Keratinocyte (primary cell): Measurements from ENCODE around the gene ABCA12. TPM values are rescaled to one million over a fixed set of nuclear protein-coding genes. Genes with fewer than 3 reads are reported as not detected.

ENCODE experiments used
- DNase-seq: peaks from one replicate; pipeline ENCODE4 v3.0.0-alpha.2; 2011; ENCODE audit warnings: low read depth, missing footprints, low spot score
- FAIRE-seq: peaks from 2 replicates; lab custom pipeline; 2011; peaks lifted over from hg19 to GRCh38; lab: Jason Lieb, UNC
- H2AFZ ChIP-seq: 2 replicates; pipeline ENCODE4 v1.6.0; 2012; ENCODE audit warnings: low read length, control low read depth, inconsistent platforms; ENCODE audit not compliant: control insufficient read depth
- H3K27ac ChIP-seq: 2 replicates; pipeline ENCODE4 v1.5.1; 2011; ENCODE audit warnings: low read length; ENCODE audit not compliant: control insufficient read depth, insufficient read depth
- H3K27me3 ChIP-seq: 3 replicates; pipeline ENCODE4 v1.6.0; 2011; ENCODE audit warnings: low read length; ENCODE audit not compliant: control insufficient read depth, insufficient read depth; ENCODE audit errors: extremely low read depth
- H3K36me3 ChIP-seq, 2 experiments: 2 replicates in 1 of 2; 3 replicates in 1 of 2; pipeline ENCODE4 v1.5.1; 2011; ENCODE audit warnings: low read length in 2 of 2, mild to moderate bottlenecking in 1 of 2; ENCODE audit not compliant: control insufficient read depth in 2 of 2, insufficient read depth in 2 of 2; ENCODE audit errors: extremely low read depth in 1 of 2
- H3K4me1 ChIP-seq: 3 replicates; pipeline ENCODE4 v1.5.1; 2011; ENCODE audit warnings: low read length; ENCODE audit not compliant: control insufficient read depth, insufficient read depth; ENCODE audit errors: extremely low read depth
- H3K4me2 ChIP-seq: 3 replicates; pipeline ENCODE4 v1.6.0; 2011; ENCODE audit warnings: low read depth, low read length; ENCODE audit not compliant: control insufficient read depth, insufficient read depth; ENCODE audit errors: extremely low read depth
- H3K4me3 ChIP-seq, 3 experiments: fragments of 200-600 bp in 1 of 3; sonication (generic) in 1 of 3; 2 replicates in 2 of 3; 3 replicates in 1 of 3; pipeline ENCODE4 v1.5.1; 2011 to 2016; ENCODE audit warnings: low read length in 3 of 3, mild to moderate bottlenecking in 3 of 3, control low read depth in 2 of 3, inconsistent platforms in 1 of 3, low read depth in 1 of 3, mixed read lengths in 1 of 3, mixed run types in 1 of 3, moderate library complexity in 1 of 3; ENCODE audit not compliant: control insufficient read depth in 2 of 3, insufficient read depth in 2 of 3; ENCODE audit errors: extremely low read depth in 1 of 3
- H3K79me2 ChIP-seq: 2 replicates; pipeline ENCODE4 v1.6.0; 2012; ENCODE audit warnings: low read length; ENCODE audit not compliant: control insufficient read depth, insufficient read depth
- H3K9ac ChIP-seq: 3 replicates; pipeline ENCODE4 v1.6.0; 2011; ENCODE audit warnings: low read length; ENCODE audit not compliant: control insufficient read depth, insufficient read depth; ENCODE audit errors: extremely low read depth
- H3K9me1 ChIP-seq: 3 replicates; pipeline ENCODE4 v1.6.0; 2011; ENCODE audit warnings: low read length; ENCODE audit not compliant: control insufficient read depth, insufficient read depth; ENCODE audit errors: extremely low read depth
- H3K9me3 ChIP-seq: 2 replicates; pipeline ENCODE4 v1.5.1; 2012; ENCODE audit warnings: low read depth, low read length; ENCODE audit not compliant: control insufficient read depth
- H4K20me1 ChIP-seq: 3 replicates; pipeline ENCODE4 v1.6.0; 2011; ENCODE audit warnings: low read length; ENCODE audit not compliant: control insufficient read depth, insufficient read depth; ENCODE audit errors: extremely low read depth
- EZH2 ChIP-seq: IDR thresholded peaks from one replicate; pipeline ENCODE4 v1.6.1; 2012; ENCODE audit warnings: inconsistent platforms, mild to moderate bottlenecking, low read length, moderate library complexity
- dilution Hi-C: fragments of 300-500 bp; cut with MboI; formaldehyde crosslinking; loops from one replicate; pipeline ENCODE4 v1.7.0; 2020; ENCODE audit warnings: low sequenced_read_pairs; ENCODE audit not compliant: extremely low pct_ligation_motif_present
- polyA plus RNA-seq, 5 experiments: library from polyadenylated mRNA; depleted of rRNA in 3 of 5; stranded (reverse) in 3 of 5; stranded (forward) in 1 of 5; unstranded in 1 of 5; fragments of >200 nt; gene quantifications; 1 replicate in 1 of 5; 2 replicates in 3 of 5; 3 replicates in 1 of 5; pipeline versions ENCODE4 v1.2.1 to v1.2.3, GENCODE V29; 2011 to 2012; ENCODE audit warnings: missing spikeins in 2 of 5, low read depth in 1 of 5, low replicate concordance in 1 of 5
- TF ChIP-seq, protein P1 (sequence below), 3 experiments: IDR thresholded peaks in 1 of 3; conservative IDR thresholded peaks in 1 of 3; optimal IDR thresholded peaks in 1 of 3; 2 replicates in 2 of 3; 3 replicates in 1 of 3; pipeline versions ENCODE3 to v1.5.1; 2011; ENCODE audit warnings: low read length in 3 of 3, mild to moderate bottlenecking in 3 of 3, moderate library complexity in 2 of 3, control low read depth in 1 of 3, inconsistent platforms in 1 of 3; ENCODE audit not compliant: insufficient read depth in 2 of 3; ENCODE audit errors: extremely low read depth in 1 of 3

ABCA12 gene
- polyA plus RNA-seq, 1 donor (not counting 4 experiments of a cell fraction or from before 2014, with no cell fraction given), result 10.9 TPM

DNA sequence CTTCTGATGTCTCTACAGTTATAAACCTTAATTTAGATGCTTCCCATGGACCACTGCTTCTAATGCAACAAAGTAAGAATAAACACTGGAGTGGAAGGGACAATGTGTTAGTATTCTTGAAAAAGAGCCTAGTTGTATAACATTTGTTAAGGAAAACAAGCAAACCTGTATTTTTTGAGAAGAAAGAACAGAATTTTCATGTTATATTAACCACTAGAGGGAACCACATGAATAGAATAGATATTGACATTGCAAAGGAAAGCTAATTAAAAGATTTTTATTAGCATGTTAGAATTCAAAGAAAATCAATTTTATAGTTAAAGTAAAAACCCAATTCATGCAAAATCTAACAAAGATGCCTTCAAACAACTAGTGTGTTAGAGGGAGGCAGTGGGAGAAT, 177.7 kb downstream of the ABCA12 start:
- no peak overlapping the region for H3K27ac ChIP-seq
- H4K20me1 ChIP-seq, result no peaks in the 10 kb centered on the region
- no peak overlapping the region for H3K9ac ChIP-seq
- H3K4me1 ChIP-seq, result no peaks in the 10 kb centered on the region
- peaks cover 0 to 2% of the 10 kb centered on the region in 2 experiments for H3K36me3 ChIP-seq
- H2AFZ ChIP-seq, result no peak overlapping the region
- FAIRE-seq (no peak), DNase-seq (no peak)
- no peaks in the 10 kb centered on the region for H3K9me3 ChIP-seq
- dilution Hi-C loops, result no loop called here
- no peak overlapping the region for H3K4me3 ChIP-seq
- H3K4me2 ChIP-seq, result no peak overlapping the region
- no peaks in the 10 kb centered on the region for H3K9me1 ChIP-seq
- H3K79me2 ChIP-seq, result no peaks in the 10 kb centered on the region
- TF ChIP-seq EZH2, result no peak
- TF ChIP-seq, protein P1, sequence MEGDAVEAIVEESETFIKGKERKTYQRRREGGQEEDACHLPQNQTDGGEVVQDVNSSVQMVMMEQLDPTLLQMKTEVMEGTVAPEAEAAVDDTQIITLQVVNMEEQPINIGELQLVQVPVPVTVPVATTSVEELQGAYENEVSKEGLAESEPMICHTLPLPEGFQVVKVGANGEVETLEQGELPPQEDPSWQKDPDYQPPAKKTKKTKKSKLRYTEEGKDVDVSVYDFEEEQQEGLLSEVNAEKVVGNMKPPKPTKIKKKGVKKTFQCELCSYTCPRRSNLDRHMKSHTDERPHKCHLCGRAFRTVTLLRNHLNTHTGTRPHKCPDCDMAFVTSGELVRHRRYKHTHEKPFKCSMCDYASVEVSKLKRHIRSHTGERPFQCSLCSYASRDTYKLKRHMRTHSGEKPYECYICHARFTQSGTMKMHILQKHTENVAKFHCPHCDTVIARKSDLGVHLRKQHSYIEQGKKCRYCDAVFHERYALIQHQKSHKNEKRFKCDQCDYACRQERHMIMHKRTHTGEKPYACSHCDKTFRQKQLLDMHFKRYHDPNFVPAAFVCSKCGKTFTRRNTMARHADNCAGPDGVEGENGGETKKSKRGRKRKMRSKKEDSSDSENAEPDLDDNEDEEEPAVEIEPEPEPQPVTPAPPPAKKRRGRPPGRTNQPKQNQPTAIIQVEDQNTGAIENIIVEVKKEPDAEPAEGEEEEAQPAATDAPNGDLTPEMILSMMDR (optimal IDR thresholded peaks at IDR 0.05 in 1 of 3, IDR thresholded peaks at IDR 0.05 in 1 of 3, conservative IDR thresholded peaks at IDR 0.05 in 1 of 3; ENCODE audit: extremely low read depth in 1 of 3, insufficient read depth in 2 of 3, low read length in 3 of 3), result no peak
- H3K27me3 ChIP-seq, result no peaks in the 10 kb centered on the region

DNA sequence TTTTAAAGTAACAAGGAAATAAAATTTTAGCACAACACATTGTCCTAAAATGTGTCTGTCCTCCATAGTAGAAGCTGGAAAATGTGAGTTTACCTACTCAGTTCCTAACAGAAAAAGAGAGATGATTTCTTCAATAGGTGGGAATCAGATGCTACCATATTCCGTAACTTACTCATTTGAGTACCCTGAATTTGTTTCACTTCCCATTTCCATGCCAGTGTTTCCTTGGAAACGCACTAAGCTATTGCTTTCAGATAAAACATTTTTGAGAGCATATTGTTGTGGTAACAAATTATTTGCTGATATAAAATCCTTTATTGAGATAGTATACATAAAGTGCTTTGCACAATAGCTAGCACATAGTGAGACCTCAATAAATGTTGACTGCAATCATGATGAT, 191.5 kb downstream of the ABCA12 start:
- Histone ChIP-seq H3K79me2 (no peaks in the 10 kb centered on the region), H3K27me3 (no peaks in the 10 kb centered on the region), H4K20me1 (no peaks in the 10 kb centered on the region), H3K9ac (no peak overlapping the region), H3K4me3 (no peak overlapping the region), H3K27ac (no peak overlapping the region), H3K4me2 (no peak overlapping the region), H2AFZ (no peak overlapping the region), H3K9me3 (no peaks in the 10 kb centered on the region), H3K9me1 (no peaks in the 10 kb centered on the region), H3K36me3 (peaks cover 0 to 7% of the 10 kb centered on the region in 2 experiments), H3K4me1 (no peaks in the 10 kb centered on the region)
- FAIRE-seq (no peak), DNase-seq (no peak)
- dilution Hi-C loops, result no loop called here
- TF ChIP-seq, protein P1 (optimal IDR thresholded peaks at IDR 0.05 in 1 of 3, IDR thresholded peaks at IDR 0.05 in 1 of 3, conservative IDR thresholded peaks at IDR 0.05 in 1 of 3; ENCODE audit: extremely low read depth in 1 of 3, insufficient read depth in 2 of 3, low read length in 3 of 3), result no peak
- TF ChIP-seq EZH2, result no peak
